Adipocyte (in vitro differentiated cells): ENCODE measurements around the gene NUDT6.

ENCODE experiments used
- DNase-seq: peaks from one replicate; pipeline ENCODE4 v3.0.0-alpha.2; 2015; ENCODE audit warnings: low read depth
- H3K27me3 ChIP-seq: replicated peaks from 2 replicates; pipeline ENCODE4 v1.7.0; 2013; ENCODE audit warnings: mild to moderate bottlenecking, low read length, moderate library complexity; ENCODE audit not compliant: control insufficient read depth, insufficient read depth
- H3K36me3 ChIP-seq: 2 replicates; pipeline ENCODE4 v1.7.0; 2013; ENCODE audit warnings: low read length, mild to moderate bottlenecking, moderate library complexity; ENCODE audit not compliant: control insufficient read depth, insufficient read depth, severe bottlenecking
- H3K4me1 ChIP-seq: 2 replicates; pipeline ENCODE4 v1.7.0; 2013; ENCODE audit warnings: mild to moderate bottlenecking, low read length, moderate library complexity; ENCODE audit not compliant: control insufficient read depth, insufficient read depth
- H3K4me3 ChIP-seq: 2 replicates; pipeline ENCODE4 v1.7.0; 2013; ENCODE audit warnings: mild to moderate bottlenecking, low read length, moderate library complexity
- H3K9ac ChIP-seq: 2 replicates; pipeline ENCODE4 v1.7.0; 2013; ENCODE audit warnings: mild to moderate bottlenecking, low read length, moderate library complexity
- H3K9me3 ChIP-seq: 2 replicates; pipeline ENCODE4 v1.7.0; 2013; ENCODE audit warnings: mild to moderate bottlenecking, low read length, moderate library complexity; ENCODE audit not compliant: control insufficient read depth

NUDT6 gene

GRCh38 chr4:122921971-122922876, at the start of gene NUDT6:
Gene NUDT6, minus strand, starts transcription at chr4:122922597. Its CDS starts 25 bp downstream, at chr4:122922572.
- H3K9ac ChIP-seq, result peak within 1 kb of the TSS; percentile 93
- no peaks in the 10 kb centered on the region for H3K36me3 ChIP-seq
- no peaks in the 10 kb centered on the region for H3K9me3 ChIP-seq
- H3K27me3 ChIP-seq, result no peaks in the 10 kb centered on the region
- H3K4me1 ChIP-seq, result peaks cover 20% of the 10 kb centered on the region
- peak within 1 kb of the TSS; percentile 98 for H3K4me3 ChIP-seq
- peak; percentile 82 for DNase-seq

GRCh38 chr4:122968227-122968812, 45.9 kb upstream of the NUDT6 start:
- Histone ChIP-seq H3K9me3 (no peaks in the 10 kb centered on the region), H3K4me1 (no peaks in the 10 kb centered on the region), H3K9ac (no peak overlapping the region), H3K4me3 (no peak overlapping the region), H3K27me3 (no peaks in the 10 kb centered on the region), H3K36me3 (no peaks in the 10 kb centered on the region)
- peak; percentile 32 for DNase-seq

GRCh38 chr4:122967231-122967630, 44.8 kb upstream of the NUDT6 start:
- no peaks in the 10 kb centered on the region for H3K36me3 ChIP-seq
- DNase-seq, result no peak
- H3K9me3 ChIP-seq, result no peaks in the 10 kb centered on the region
- H3K9ac ChIP-seq, result no peak overlapping the region
- H3K4me1 ChIP-seq, result no peaks in the 10 kb centered on the region
- no peak overlapping the region for H3K4me3 ChIP-seq
- H3K27me3 ChIP-seq, result no peaks in the 10 kb centered on the region

- DNase-seq, result no peak
- Histone ChIP-seq H3K36me3 (no peaks in the 10 kb centered on the region), H3K4me3 (no peak overlapping the region), H3K4me1 (no peaks in the 10 kb centered on the region), H3K9ac (no peak overlapping the region), H3K9me3 (no peaks in the 10 kb centered on the region), H3K27me3 (no peaks in the 10 kb centered on the region)
Observed at GRCh38 chr4:122966201-122966600, 43.8 kb upstream of the NUDT6 start.

- Histone ChIP-seq H3K27me3 (no peaks in the 10 kb centered on the region), H3K36me3 (no peaks in the 10 kb centered on the region), H3K9ac (no peak overlapping the region), H3K9me3 (no peaks in the 10 kb centered on the region), H3K4me3 (no peak overlapping the region), H3K4me1 (peaks cover 4% of the 10 kb centered on the region)
- DNase-seq, result peak; percentile 6
Observed at GRCh38 chr4:122963216-122963615, 40.8 kb upstream of the NUDT6 start.

- DNase-seq, result no peak
- H3K27me3 ChIP-seq, result no peaks in the 10 kb centered on the region
- H3K36me3 ChIP-seq, result no peaks in the 10 kb centered on the region
Observed at GRCh38 chr4:122960611-122961000, 38.2 kb upstream of the NUDT6 start.

GRCh38 chr4:122959981-122960610, 37.7 kb upstream of the NUDT6 start:
- Histone ChIP-seq H3K9me3 (no peaks in the 10 kb centered on the region), H3K27me3 (no peaks in the 10 kb centered on the region), H3K4me3 (no peak overlapping the region), H3K9ac (no peak overlapping the region), H3K36me3 (no peaks in the 10 kb centered on the region), H3K4me1 (peaks cover 4% of the 10 kb centered on the region)
- DNase-seq, result no peak

More at GRCh38 chr4:122960611-122961000, 38.2 kb upstream of the NUDT6 start:
- Histone ChIP-seq H3K4me1 (peaks cover 4% of the 10 kb centered on the region), H3K4me3 (no peak overlapping the region), H3K9me3 (no peaks in the 10 kb centered on the region), H3K9ac (no peak overlapping the region)

GRCh38 chr4:122959441-122959840, 37.0 kb upstream of the NUDT6 start:
- H3K36me3 ChIP-seq, result no peaks in the 10 kb centered on the region
- H3K4me1 ChIP-seq, result peaks cover 4% of the 10 kb centered on the region
- no peak for DNase-seq
- no peak overlapping the region for H3K4me3 ChIP-seq
- no peaks in the 10 kb centered on the region for H3K9me3 ChIP-seq
- no peaks in the 10 kb centered on the region for H3K27me3 ChIP-seq
- no peak overlapping the region for H3K9ac ChIP-seq

- H3K27me3 ChIP-seq, result no peaks in the 10 kb centered on the region
- H3K36me3 ChIP-seq, result peaks cover 5% of the 10 kb centered on the region
- no peak overlapping the region for H3K4me3 ChIP-seq
- peaks cover 4% of the 10 kb centered on the region for H3K4me1 ChIP-seq
- no peak for DNase-seq
- H3K9ac ChIP-seq, result no peak overlapping the region
- no peaks in the 10 kb centered on the region for H3K9me3 ChIP-seq
Observed at GRCh38 chr4:122958505-122958904, 36.1 kb upstream of the NUDT6 start.

- no peaks in the 10 kb centered on the region for H3K4me1 ChIP-seq
- no peaks in the 10 kb centered on the region for H3K27me3 ChIP-seq
- no peak overlapping the region for H3K4me3 ChIP-seq
- no peaks in the 10 kb centered on the region for H3K9me3 ChIP-seq
- DNase-seq, result no peak
- H3K9ac ChIP-seq, result no peak overlapping the region
- H3K36me3 ChIP-seq, result peaks cover 45% of the 10 kb centered on the region
Observed at GRCh38 chr4:122953924-122954323, 31.5 kb upstream of the NUDT6 start.

- no peak overlapping the region for H3K4me3 ChIP-seq
- peaks cover 63% of the 10 kb centered on the region for H3K36me3 ChIP-seq
- H3K9ac ChIP-seq, result no peak overlapping the region
Observed at GRCh38 chr4:122952028-122952427, 29.6 kb upstream of the NUDT6 start.

More at GRCh38 chr4:122952028-122952427, 29.6 kb upstream of the NUDT6 start:
- no peaks in the 10 kb centered on the region for H3K27me3 ChIP-seq
- no peaks in the 10 kb centered on the region for H3K4me1 ChIP-seq
- DNase-seq, result no peak
- no peaks in the 10 kb centered on the region for H3K9me3 ChIP-seq
